Ramos (cell line): ENCODE data around the gene MC1R.
"Not testable (repeated sequence)": the region's sequence is repeated elsewhere in the genome, so short reads cannot be mapped to it uniquely, and the experiment has no call there.

Experiments used
- in situ Hi-C: fragments of 300-500 bp; cut with MboI; formaldehyde crosslinking; loops from one replicate; pipeline ENCODE4 v1.14.3; 2022; ENCODE audit warnings: low sequenced_read_pairs; ENCODE audit not compliant: unreplicated experiment

MC1R gene

GRCh38 chr16:89918453-89919347 lies at the start of gene MC1R:
MC1R (plus strand) TSS chr16:89918862; CDS start chr16:89919259, 397 bp downstream.
- in situ Hi-C loops = no loop called here

- in situ Hi-C loops = no loop called here
Measured at GRCh38 chr16:89869911-89870310, 48.8 kb upstream of the MC1R start.

GRCh38 chr16:89870440-89870839 lies 48.2 kb upstream of the MC1R start:
- in situ Hi-C loops = no loop called here

GRCh38 chr16:89871895-89872294 lies 46.8 kb upstream of the MC1R start:
- in situ Hi-C loops = no loop called here

GRCh38 chr16:89873109-89873971 lies 45.3 kb upstream of the MC1R start, which contains the start of gene TCF25:
TCF25 (plus strand) TSS chr16:89873592; CDS start chr16:89873668, 76 bp downstream.
- in situ Hi-C loops = no loop called here

- in situ Hi-C loops = no loop called here
Measured at GRCh38 chr16:89873972-89874689, 44.5 kb upstream of the MC1R start.

- in situ Hi-C loops = not testable (repeated sequence)
Measured at GRCh38 chr16:89879123-89879522, 39.5 kb upstream of the MC1R start.

- in situ Hi-C loops = no loop called here
Measured at GRCh38 chr16:89880477-89881367, 37.9 kb upstream of the MC1R start.

GRCh38 chr16:89881368-89881730 lies 37.3 kb upstream of the MC1R start:
- in situ Hi-C loops = no loop called here

- in situ Hi-C loops = no loop called here
Measured at GRCh38 chr16:89883346-89884040, 35.2 kb upstream of the MC1R start.

GRCh38 chr16:89884041-89884421 lies 34.6 kb upstream of the MC1R start:
- in situ Hi-C loops = no loop called here

GRCh38 chr16:89887243-89887642 lies 31.4 kb upstream of the MC1R start:
- in situ Hi-C loops = no loop called here

- in situ Hi-C loops = no loop called here
Measured at GRCh38 chr16:89890200-89890599, 28.5 kb upstream of the MC1R start.

GRCh38 chr16:89890886-89891657 lies 27.6 kb upstream of the MC1R start:
- in situ Hi-C loops = no loop called here

- in situ Hi-C loops = no loop called here
Measured at GRCh38 chr16:89892055-89892630, 26.5 kb upstream of the MC1R start.

- in situ Hi-C loops = no loop called here
Measured at GRCh38 chr16:89892635-89893034, 26.0 kb upstream of the MC1R start.

GRCh38 chr16:89893642-89894548 lies 24.8 kb upstream of the MC1R start:
- in situ Hi-C loops = no loop called here
